A549 (cell line): ENCODE data around the gene BTBD2.

Experiments
- BHLHE40 ChIP-seq: IDR thresholded peaks from 2 replicates; pipeline ENCODE4 v1.6.1; 2012; ENCODE audit warnings: low read depth, low read length, inconsistent platforms
- JUN ChIP-seq, 2 experiments: fragments of >200 bp; sonication (Bioruptor Twin); formaldehyde crosslinking; IDR thresholded peaks; 2 replicates in 1 of 2; 3 replicates in 1 of 2; pipeline ENCODE4 v1.6.1; 2016 to 2017
- JUNB ChIP-seq: fragments of >200 bp; sonication (Bioruptor Twin); formaldehyde crosslinking; IDR thresholded peaks from 2 replicates; pipeline ENCODE4 v1.6.1; 2016
- KDM1A ChIP-seq: fragments of 200-600 bp; sonication (generic); IDR thresholded peaks from 2 replicates; pipeline ENCODE4 v1.6.1; 2016; ENCODE audit warnings: low read depth, mild to moderate bottlenecking
- NPAS2 ChIP-seq: fragments of 250-450 bp; sonication (Bioruptor Pico); IDR thresholded peaks from 2 replicates; pipeline ENCODE4 v1.8.0; 2022; ENCODE audit warnings: mild to moderate bottlenecking, moderate library complexity, borderline replicate concordance
- POLR2A ChIP-seq: IDR thresholded peaks from 2 replicates; pipeline ENCODE4 v1.6.1; 2012; ENCODE audit warnings: mild to moderate bottlenecking, low read length
- RAD21 ChIP-seq, 2 experiments: fragments of >200 bp in 1 of 2; sonication (Bioruptor Twin) in 1 of 2; formaldehyde crosslinking in 1 of 2; IDR thresholded peaks in 1 of 2; conservative IDR thresholded peaks in 1 of 2; 2 replicates in 1 of 2; 3 replicates in 1 of 2; pipeline ENCODE4 v1.6.1; 2012 to 2018; ENCODE audit warnings: inconsistent platforms in 1 of 2
- RFX5 ChIP-seq: fragments of 450-650 bp; IDR thresholded peaks from 2 replicates; pipeline ENCODE4 v1.7.1; 2014; ENCODE audit warnings: antibody characterized with exemption, mild to moderate bottlenecking, moderate library complexity
- TF ChIP-seq, protein P1 (sequence below): fragments of >200 bp; sonication (Bioruptor Twin); formaldehyde crosslinking; IDR thresholded peaks from 3 replicates; pipeline ENCODE4 v1.5.1; 2016
- TF ChIP-seq, protein P2 (sequence below): IDR thresholded peaks from 2 replicates; pipeline ENCODE4 v1.6.1; 2012
- TF ChIP-seq, protein P3 (sequence below): fragments of 200-600 bp; sonication (generic); IDR thresholded peaks from 2 replicates; pipeline ENCODE4 v1.6.1; 2016; ENCODE audit warnings: antibody characterized with exemption, mild to moderate bottlenecking, moderate library complexity

DNA sequence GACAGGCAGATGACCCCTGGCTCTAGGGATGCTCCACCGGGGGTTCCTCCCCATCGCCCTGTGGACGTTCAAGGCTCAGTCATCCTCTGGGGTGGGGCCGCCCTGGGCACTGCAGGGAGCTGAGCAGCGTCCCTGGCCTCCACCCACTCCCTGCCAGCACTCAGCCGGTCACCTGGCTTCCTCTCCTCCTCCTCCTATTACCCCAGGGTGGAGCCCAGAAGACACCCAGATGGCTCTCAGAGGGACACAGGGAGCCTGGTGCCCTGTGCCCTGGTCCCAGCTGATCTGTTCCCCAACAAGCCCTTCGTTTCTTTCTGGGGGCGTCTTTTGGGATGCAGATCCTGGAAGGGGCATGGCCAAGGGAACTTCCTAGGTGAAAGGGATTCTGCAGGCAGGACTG is 39.2 kb upstream of the BTBD2 start:
- no peak for TF ChIP-seq JUN (IDR thresholded peaks at IDR 0.05)
- TF ChIP-seq RFX5: no peak
- TF ChIP-seq JUNB: no peak
- TF ChIP-seq, protein P1, sequence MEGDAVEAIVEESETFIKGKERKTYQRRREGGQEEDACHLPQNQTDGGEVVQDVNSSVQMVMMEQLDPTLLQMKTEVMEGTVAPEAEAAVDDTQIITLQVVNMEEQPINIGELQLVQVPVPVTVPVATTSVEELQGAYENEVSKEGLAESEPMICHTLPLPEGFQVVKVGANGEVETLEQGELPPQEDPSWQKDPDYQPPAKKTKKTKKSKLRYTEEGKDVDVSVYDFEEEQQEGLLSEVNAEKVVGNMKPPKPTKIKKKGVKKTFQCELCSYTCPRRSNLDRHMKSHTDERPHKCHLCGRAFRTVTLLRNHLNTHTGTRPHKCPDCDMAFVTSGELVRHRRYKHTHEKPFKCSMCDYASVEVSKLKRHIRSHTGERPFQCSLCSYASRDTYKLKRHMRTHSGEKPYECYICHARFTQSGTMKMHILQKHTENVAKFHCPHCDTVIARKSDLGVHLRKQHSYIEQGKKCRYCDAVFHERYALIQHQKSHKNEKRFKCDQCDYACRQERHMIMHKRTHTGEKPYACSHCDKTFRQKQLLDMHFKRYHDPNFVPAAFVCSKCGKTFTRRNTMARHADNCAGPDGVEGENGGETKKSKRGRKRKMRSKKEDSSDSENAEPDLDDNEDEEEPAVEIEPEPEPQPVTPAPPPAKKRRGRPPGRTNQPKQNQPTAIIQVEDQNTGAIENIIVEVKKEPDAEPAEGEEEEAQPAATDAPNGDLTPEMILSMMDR: no peak
- TF ChIP-seq, protein P2, sequence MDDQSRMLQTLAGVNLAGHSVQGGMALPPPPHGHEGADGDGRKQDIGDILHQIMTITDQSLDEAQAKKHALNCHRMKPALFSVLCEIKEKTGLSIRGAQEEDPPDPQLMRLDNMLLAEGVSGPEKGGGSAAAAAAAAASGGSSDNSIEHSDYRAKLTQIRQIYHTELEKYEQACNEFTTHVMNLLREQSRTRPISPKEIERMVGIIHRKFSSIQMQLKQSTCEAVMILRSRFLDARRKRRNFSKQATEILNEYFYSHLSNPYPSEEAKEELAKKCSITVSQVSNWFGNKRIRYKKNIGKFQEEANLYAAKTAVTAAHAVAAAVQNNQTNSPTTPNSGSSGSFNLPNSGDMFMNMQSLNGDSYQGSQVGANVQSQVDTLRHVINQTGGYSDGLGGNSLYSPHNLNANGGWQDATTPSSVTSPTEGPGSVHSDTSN: no peak
- TF ChIP-seq RAD21 (conservative IDR thresholded peaks at IDR 0.05 in 1 of 2, IDR thresholded peaks at IDR 0.05 in 1 of 2): no peak
- TF ChIP-seq, protein P3, sequence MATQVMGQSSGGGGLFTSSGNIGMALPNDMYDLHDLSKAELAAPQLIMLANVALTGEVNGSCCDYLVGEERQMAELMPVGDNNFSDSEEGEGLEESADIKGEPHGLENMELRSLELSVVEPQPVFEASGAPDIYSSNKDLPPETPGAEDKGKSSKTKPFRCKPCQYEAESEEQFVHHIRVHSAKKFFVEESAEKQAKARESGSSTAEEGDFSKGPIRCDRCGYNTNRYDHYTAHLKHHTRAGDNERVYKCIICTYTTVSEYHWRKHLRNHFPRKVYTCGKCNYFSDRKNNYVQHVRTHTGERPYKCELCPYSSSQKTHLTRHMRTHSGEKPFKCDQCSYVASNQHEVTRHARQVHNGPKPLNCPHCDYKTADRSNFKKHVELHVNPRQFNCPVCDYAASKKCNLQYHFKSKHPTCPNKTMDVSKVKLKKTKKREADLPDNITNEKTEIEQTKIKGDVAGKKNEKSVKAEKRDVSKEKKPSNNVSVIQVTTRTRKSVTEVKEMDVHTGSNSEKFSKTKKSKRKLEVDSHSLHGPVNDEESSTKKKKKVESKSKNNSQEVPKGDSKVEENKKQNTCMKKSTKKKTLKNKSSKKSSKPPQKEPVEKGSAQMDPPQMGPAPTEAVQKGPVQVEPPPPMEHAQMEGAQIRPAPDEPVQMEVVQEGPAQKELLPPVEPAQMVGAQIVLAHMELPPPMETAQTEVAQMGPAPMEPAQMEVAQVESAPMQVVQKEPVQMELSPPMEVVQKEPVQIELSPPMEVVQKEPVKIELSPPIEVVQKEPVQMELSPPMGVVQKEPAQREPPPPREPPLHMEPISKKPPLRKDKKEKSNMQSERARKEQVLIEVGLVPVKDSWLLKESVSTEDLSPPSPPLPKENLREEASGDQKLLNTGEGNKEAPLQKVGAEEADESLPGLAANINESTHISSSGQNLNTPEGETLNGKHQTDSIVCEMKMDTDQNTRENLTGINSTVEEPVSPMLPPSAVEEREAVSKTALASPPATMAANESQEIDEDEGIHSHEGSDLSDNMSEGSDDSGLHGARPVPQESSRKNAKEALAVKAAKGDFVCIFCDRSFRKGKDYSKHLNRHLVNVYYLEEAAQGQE: no peak
- no peak for TF ChIP-seq POLR2A
- TF ChIP-seq KDM1A: no peak
- no peak for TF ChIP-seq NPAS2 (CRISPR knock-in tag)
- TF ChIP-seq BHLHE40: no peak
